Hepatocyte (in vitro differentiated cells): ENCODE results near the gene C16orf96.

Experiments
- EZH2 ChIP-seq: fragments of 200-600 bp; sonication (generic); IDR thresholded peaks from 2 replicates; pipeline ENCODE4 v1.6.1; 2016; ENCODE audit warnings: antibody characterized with exemption, mild to moderate bottlenecking, borderline replicate concordance
- TF ChIP-seq, protein P1 (sequence below): fragments of 200-600 bp; sonication (generic); IDR thresholded peaks from 2 replicates; pipeline ENCODE4 v1.5.1; 2016; ENCODE audit warnings: antibody characterized with exemption, mild to moderate bottlenecking; ENCODE audit not compliant: poor library complexity

DNA sequence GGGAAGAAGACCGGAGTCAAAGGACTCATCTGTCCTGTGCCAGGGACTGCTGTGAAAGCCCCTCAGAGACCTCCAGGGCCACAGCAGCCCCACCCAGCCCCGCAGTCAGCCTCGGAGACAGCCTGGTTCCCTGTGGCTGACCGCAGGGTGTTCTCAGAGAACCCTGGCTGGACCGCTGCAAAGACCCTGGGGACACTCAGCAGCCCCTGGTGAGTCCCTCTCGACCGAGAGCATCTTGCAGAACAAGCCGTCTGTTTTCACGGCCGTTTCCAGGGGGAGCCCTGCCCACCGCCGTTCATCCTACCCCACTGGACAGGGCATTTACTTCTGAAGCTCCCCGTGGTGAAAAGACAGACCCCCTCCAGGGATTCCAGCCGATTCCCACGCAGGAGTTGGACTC is 48.3 kb downstream of the C16orf96 start:
- TF ChIP-seq, protein P1, sequence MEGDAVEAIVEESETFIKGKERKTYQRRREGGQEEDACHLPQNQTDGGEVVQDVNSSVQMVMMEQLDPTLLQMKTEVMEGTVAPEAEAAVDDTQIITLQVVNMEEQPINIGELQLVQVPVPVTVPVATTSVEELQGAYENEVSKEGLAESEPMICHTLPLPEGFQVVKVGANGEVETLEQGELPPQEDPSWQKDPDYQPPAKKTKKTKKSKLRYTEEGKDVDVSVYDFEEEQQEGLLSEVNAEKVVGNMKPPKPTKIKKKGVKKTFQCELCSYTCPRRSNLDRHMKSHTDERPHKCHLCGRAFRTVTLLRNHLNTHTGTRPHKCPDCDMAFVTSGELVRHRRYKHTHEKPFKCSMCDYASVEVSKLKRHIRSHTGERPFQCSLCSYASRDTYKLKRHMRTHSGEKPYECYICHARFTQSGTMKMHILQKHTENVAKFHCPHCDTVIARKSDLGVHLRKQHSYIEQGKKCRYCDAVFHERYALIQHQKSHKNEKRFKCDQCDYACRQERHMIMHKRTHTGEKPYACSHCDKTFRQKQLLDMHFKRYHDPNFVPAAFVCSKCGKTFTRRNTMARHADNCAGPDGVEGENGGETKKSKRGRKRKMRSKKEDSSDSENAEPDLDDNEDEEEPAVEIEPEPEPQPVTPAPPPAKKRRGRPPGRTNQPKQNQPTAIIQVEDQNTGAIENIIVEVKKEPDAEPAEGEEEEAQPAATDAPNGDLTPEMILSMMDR, result no peak
- no peak for TF ChIP-seq EZH2
